SK-N-SH (cell line): ENCODE results near the gene PLIN4. TPM values are rescaled to one million over a fixed set of nuclear protein-coding genes. Genes with fewer than 3 reads are reported as not detected.

Source experiments
- CTCF ChIA-PET: fragments of 300-600, 350-600 bp; formaldehyde crosslinking; extraction: SDS; loops from one replicate; lab custom pipeline; 2021; lab: Yijun Ruan, JAX
- POLR2A ChIA-PET: fragments of 350-600 bp; sonication (Branson Sonifier 250); formaldehyde crosslinking; extraction: SDS; loops from one replicate; lab custom pipeline; 2020; ENCODE audit warnings: antibody characterized with exemption, inconsistent platforms; lab: Yijun Ruan, JAX
- DNase-seq: peaks from one replicate; pipeline ENCODE4 v3.0.0; 2012
- H2AFZ ChIP-seq: fragments of 200-600 bp; sonication (generic); 2 replicates; pipeline ENCODE4 v1.8.1; 2016; ENCODE audit warnings: antibody characterized with exemption, mild to moderate bottlenecking, low read depth
- H3F3A ChIP-seq: fragments of 200-600 bp; sonication (generic); replicated peaks from 2 replicates; pipeline ENCODE3; 2016; ENCODE audit warnings: antibody characterized with exemption, mild to moderate bottlenecking; ENCODE audit not compliant: insufficient read depth
- H3K27ac ChIP-seq, 2 experiments: fragments of 200-500 bp in 1 of 2; fragments of 200-600 bp in 1 of 2; sonication (Bioruptor generic) in 1 of 2; sonication (generic), shearing (Covaris generic) in 1 of 2; 2 replicates each; pipeline versions ENCODE4 v1.5.1 to v1.6.1; 2014 to 2016; ENCODE audit warnings: low read depth in 2 of 2, inconsistent platforms in 1 of 2, low read length in 1 of 2, mild to moderate bottlenecking in 1 of 2, mixed read lengths in 1 of 2
- H3K27me3 ChIP-seq: fragments of 200-600 bp; sonication (generic), shearing (Covaris generic); 2 replicates; pipeline ENCODE4 v1.6.1; 2016; ENCODE audit warnings: mixed run types; ENCODE audit not compliant: insufficient read depth
- H3K36me3 ChIP-seq, 2 experiments: fragments of 200-500 bp in 1 of 2; fragments of 200-600 bp in 1 of 2; sonication (Bioruptor generic) in 1 of 2; sonication (generic) in 1 of 2; replicated peaks in 1 of 2; 2 replicates each; pipeline versions ENCODE3 to v1.5.1; 2014 to 2016; ENCODE audit warnings: low read length in 1 of 2, mild to moderate bottlenecking in 1 of 2; ENCODE audit not compliant: insufficient read depth in 2 of 2, control insufficient read depth in 1 of 2
- H3K4me1 ChIP-seq, 2 experiments: fragments of 200-500 bp in 1 of 2; fragments of 200-600 bp in 1 of 2; sonication (Bioruptor generic) in 1 of 2; sonication (generic), shearing (Covaris generic) in 1 of 2; 2 replicates each; pipeline versions ENCODE4 v1.5.1 to v1.6.1; 2014 to 2016; ENCODE audit warnings: low read depth in 1 of 2, low read length in 1 of 2, mixed run types in 1 of 2; ENCODE audit not compliant: insufficient read depth in 2 of 2, control insufficient read depth in 1 of 2
- H3K4me2 ChIP-seq: fragments of 200-600 bp; sonication (generic), shearing (Covaris generic); 2 replicates; pipeline ENCODE4 v1.6.1; 2017; ENCODE audit warnings: mixed run types
- H3K4me3 ChIP-seq, 2 experiments: fragments of 200-500 bp in 1 of 2; fragments of 200-600 bp in 1 of 2; sonication (Bioruptor generic) in 1 of 2; sonication (generic), shearing (Covaris generic) in 1 of 2; 2 replicates each; pipeline versions ENCODE4 v1.5.1 to v1.8.1; 2014 to 2016; ENCODE audit warnings: low read depth in 2 of 2, inconsistent platforms in 1 of 2, low read length in 1 of 2, mild to moderate bottlenecking in 1 of 2, mixed read lengths in 1 of 2, moderate library complexity in 1 of 2
- H3K79me2 ChIP-seq: fragments of 200-600 bp; sonication (generic); 2 replicates; pipeline ENCODE4 v1.8.1; 2017; ENCODE audit warnings: mild to moderate bottlenecking; ENCODE audit not compliant: insufficient read depth
- H3K9ac ChIP-seq: fragments of 200-600 bp; sonication (generic); 2 replicates; pipeline ENCODE4 v1.6.1; 2017; ENCODE audit warnings: mixed run types
- H3K9me2 ChIP-seq: fragments of 200-600 bp; sonication (generic); 2 replicates; pipeline ENCODE4 v1.6.1; 2017; ENCODE audit warnings: mixed run types
- H3K9me3 ChIP-seq: fragments of 200-600 bp; sonication (generic); 2 replicates; pipeline ENCODE4 v1.6.1; 2017; ENCODE audit warnings: mixed run types, mild to moderate bottlenecking, moderate library complexity
- H4K20me1 ChIP-seq: fragments of 200-600 bp; sonication (generic); 2 replicates; pipeline ENCODE4 v1.6.1; 2017; ENCODE audit warnings: mild to moderate bottlenecking, mixed run types; ENCODE audit not compliant: insufficient read depth
- CTCF ChIP-seq: fragments of 200-600 bp; sonication (generic); IDR thresholded peaks from 2 replicates; pipeline ENCODE4 v1.6.1; 2017; ENCODE audit warnings: antibody characterized with exemption, mild to moderate bottlenecking, moderate library complexity
- EP300 ChIP-seq, 2 experiments: IDR thresholded peaks; 2 replicates each; pipeline versions ENCODE4 v1.4.0 to v1.6.1; 2012; ENCODE audit warnings: borderline replicate concordance in 1 of 2, low read depth in 1 of 2, low read length in 1 of 2
- FOSL2 ChIP-seq: IDR thresholded peaks from 2 replicates; pipeline ENCODE4 v1.4.0; 2012; ENCODE audit warnings: low read depth, mild to moderate bottlenecking, moderate library complexity, borderline replicate concordance
- FOXJ3 ChIP-seq: sonication (generic); formaldehyde crosslinking; IDR thresholded peaks from 2 replicates; pipeline ENCODE4 v1.5.1; 2020; ENCODE audit warnings: mild to moderate bottlenecking, missing genetic modification reagents
- FOXM1 ChIP-seq: IDR thresholded peaks from 2 replicates; pipeline ENCODE4 v1.4.0; 2012; ENCODE audit warnings: low read depth, mild to moderate bottlenecking
- GABPA ChIP-seq: IDR thresholded peaks from 2 replicates; pipeline ENCODE4 v1.4.0; 2012; ENCODE audit warnings: low read depth, mild to moderate bottlenecking
- GATA2 ChIP-seq: sonication (generic); formaldehyde crosslinking; IDR thresholded peaks from 2 replicates; pipeline ENCODE4 v1.5.0; 2020; ENCODE audit warnings: mild to moderate bottlenecking, missing genetic modification reagents
- JUND ChIP-seq: IDR thresholded peaks from 2 replicates; pipeline ENCODE4 v1.4.0; 2012
- MAX ChIP-seq: IDR thresholded peaks from 2 replicates; pipeline ENCODE4 v1.4.0; 2012; ENCODE audit warnings: low read depth
- MEF2A ChIP-seq: IDR thresholded peaks from 2 replicates; pipeline ENCODE4 v1.4.0; 2012; ENCODE audit warnings: low read depth, borderline replicate concordance
- NFIC ChIP-seq: IDR thresholded peaks from 2 replicates; pipeline ENCODE4 v1.4.0; 2012; ENCODE audit warnings: borderline replicate concordance
- PBX3 ChIP-seq: IDR thresholded peaks from 2 replicates; pipeline ENCODE4; 2012
- RFX5 ChIP-seq: IDR thresholded peaks from 2 replicates; pipeline ENCODE4 v1.6.1; 2012; ENCODE audit warnings: mild to moderate bottlenecking, improper control_type of control experiment, low read length
- RXRA ChIP-seq: IDR thresholded peaks from 2 replicates; pipeline ENCODE4 v1.4.0; 2012; ENCODE audit warnings: low read depth, mild to moderate bottlenecking, borderline replicate concordance
- SIN3A ChIP-seq: IDR thresholded peaks from 2 replicates; pipeline ENCODE4 v1.6.1; 2012; ENCODE audit warnings: low read depth, mild to moderate bottlenecking, low read length, moderate library complexity, borderline replicate concordance
- SMC3 ChIP-seq: IDR thresholded peaks from 2 replicates; pipeline ENCODE4 v1.6.1; 2012; ENCODE audit warnings: low read depth, low read length, improper control_type of control experiment
- TAF1 ChIP-seq: IDR thresholded peaks from 2 replicates; pipeline ENCODE4 v1.6.1; 2012; ENCODE audit warnings: low read depth, mild to moderate bottlenecking, low read length, moderate library complexity, borderline replicate concordance
- TCF12 ChIP-seq: IDR thresholded peaks from 2 replicates; pipeline ENCODE4 v1.4.0; 2012
- USF2 ChIP-seq: fragments of 150-350 bp; IDR thresholded peaks from 2 replicates; pipeline ENCODE4 v1.6.1; 2017; ENCODE audit warnings: antibody characterized with exemption, low read length, low read depth, borderline replicate concordance
- YY1 ChIP-seq: IDR thresholded peaks from 2 replicates; pipeline ENCODE4 v1.4.0; 2012; ENCODE audit warnings: low read depth, mild to moderate bottlenecking
- WGBS: methylation state at CpG from one replicate; pipeline ENCODE4 v1.1.6; 2017; ENCODE audit warnings: low lambda C conversion rate; 5-methylcytosine and 5-hydroxymethylcytosine counted together
- polyA plus RNA-seq, 3 experiments: library from polyadenylated mRNA; depleted of rRNA; stranded (reverse); fragments of >200 nt; gene quantifications; 2 replicates each; pipeline ENCODE4 v1.2.3, GENCODE V29; 2012
- TF ChIP-seq, protein P1 (sequence below): IDR thresholded peaks from 2 replicates; pipeline ENCODE4 v1.4.0; 2012; ENCODE audit warnings: low read depth, borderline replicate concordance
- TF ChIP-seq, protein P2 (sequence below): IDR thresholded peaks from 2 replicates; pipeline ENCODE4 v1.4.0; 2012; ENCODE audit warnings: low read depth, borderline replicate concordance

The PLIN4 gene
- polyA plus RNA-seq, 1 of the 3 experiments (the other 2 are of a cell fraction) = 0.07 TPM

GRCh38 chr19:4504297-4504701 is 14.0 kb downstream of the PLIN4 start (continued):
- TF ChIP-seq, protein P1, sequence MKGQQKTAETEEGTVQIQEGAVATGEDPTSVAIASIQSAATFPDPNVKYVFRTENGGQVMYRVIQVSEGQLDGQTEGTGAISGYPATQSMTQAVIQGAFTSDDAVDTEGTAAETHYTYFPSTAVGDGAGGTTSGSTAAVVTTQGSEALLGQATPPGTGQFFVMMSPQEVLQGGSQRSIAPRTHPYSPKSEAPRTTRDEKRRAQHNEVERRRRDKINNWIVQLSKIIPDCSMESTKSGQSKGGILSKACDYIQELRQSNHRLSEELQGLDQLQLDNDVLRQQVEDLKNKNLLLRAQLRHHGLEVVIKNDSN = no peak
- TF ChIP-seq FOXJ3 (CRISPR knock-in tag) = no peak
- TF ChIP-seq FOSL2 = no peak
- no peak for TF ChIP-seq RFX5
- TF ChIP-seq GABPA = no peak
- TF ChIP-seq TAF1 = no peak

DNA sequence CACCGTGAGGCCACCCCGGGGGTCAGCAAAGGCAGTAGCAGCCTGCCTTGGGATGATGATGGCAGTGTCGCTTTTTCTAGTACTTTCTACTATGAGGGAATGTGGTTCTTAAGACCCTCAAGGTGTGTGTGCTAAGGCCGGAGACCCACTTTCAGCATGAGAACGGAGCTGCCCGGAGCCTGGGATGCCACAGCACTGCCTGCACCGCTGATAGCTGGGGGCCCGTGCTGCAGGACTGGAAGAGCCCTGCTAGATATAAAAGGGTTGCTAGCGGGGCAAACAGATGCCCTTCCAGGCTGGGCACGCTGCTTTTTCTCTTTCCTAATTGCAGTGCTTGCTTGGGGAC is 14.5 kb downstream of the PLIN4 start:
- H3K9me2 ChIP-seq = no peaks in the 10 kb centered on the region
- no peaks in the 10 kb centered on the region for H3K27me3 ChIP-seq
- no peak overlapping the region for H3K9ac ChIP-seq
- H3K27ac ChIP-seq = no peak overlapping the region
- ChIA-PET CTCF (interaction anchor here (4.1 kb wide), 1 partner anchor 20 kb away, joined by 24 read pairs; no protein-coding TSS in a partner anchor), POLR2A (interaction anchor here (0.7 to 1.2 kb wide), 2 partner anchors 9 to 29 kb away, joined by 3 to 4 read pairs; no protein-coding TSS in a partner anchor)
- TF ChIP-seq SMC3 = no peak
- TF ChIP-seq CTCF = no peak
- TF ChIP-seq PBX3 = no peak
- TF ChIP-seq NFIC = no peak
- TF ChIP-seq MAX = no peak
- no peak for TF ChIP-seq USF2
- no peak for TF ChIP-seq TCF12
- TF ChIP-seq FOXM1 = no peak
- no peak for TF ChIP-seq JUND
- no peak for TF ChIP-seq FOXJ3 (CRISPR knock-in tag)
- TF ChIP-seq TAF1 = no peak
- no peak for TF ChIP-seq RFX5
- no peak for TF ChIP-seq GATA2 (CRISPR knock-in tag)
- TF ChIP-seq, protein P2, sequence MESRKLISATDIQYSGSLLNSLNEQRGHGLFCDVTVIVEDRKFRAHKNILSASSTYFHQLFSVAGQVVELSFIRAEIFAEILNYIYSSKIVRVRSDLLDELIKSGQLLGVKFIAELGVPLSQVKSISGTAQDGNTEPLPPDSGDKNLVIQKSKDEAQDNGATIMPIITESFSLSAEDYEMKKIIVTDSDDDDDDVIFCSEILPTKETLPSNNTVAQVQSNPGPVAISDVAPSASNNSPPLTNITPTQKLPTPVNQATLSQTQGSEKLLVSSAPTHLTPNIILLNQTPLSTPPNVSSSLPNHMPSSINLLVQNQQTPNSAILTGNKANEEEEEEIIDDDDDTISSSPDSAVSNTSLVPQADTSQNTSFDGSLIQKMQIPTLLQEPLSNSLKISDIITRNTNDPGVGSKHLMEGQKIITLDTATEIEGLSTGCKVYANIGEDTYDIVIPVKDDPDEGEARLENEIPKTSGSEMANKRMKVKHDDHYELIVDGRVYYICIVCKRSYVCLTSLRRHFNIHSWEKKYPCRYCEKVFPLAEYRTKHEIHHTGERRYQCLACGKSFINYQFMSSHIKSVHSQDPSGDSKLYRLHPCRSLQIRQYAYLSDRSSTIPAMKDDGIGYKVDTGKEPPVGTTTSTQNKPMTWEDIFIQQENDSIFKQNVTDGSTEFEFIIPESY = no peak
- TF ChIP-seq YY1 = no peak
- no peak for TF ChIP-seq SIN3A
- no peak for TF ChIP-seq MEF2A
- TF ChIP-seq EP300 (IDR thresholded peaks at IDR 0.05; ENCODE audit: borderline replicate concordance in 1 of 2, low read depth in 1 of 2, low read length in 1 of 2) = no peak
- no peak for TF ChIP-seq RXRA
- no peaks in the 10 kb centered on the region for H3K9me3 ChIP-seq
- H4K20me1 ChIP-seq = no peaks in the 10 kb centered on the region
- H3K79me2 ChIP-seq = no peaks in the 10 kb centered on the region
- H3K36me3 ChIP-seq = peaks cover 0 to 39% of the 10 kb centered on the region in 2 experiments
- H2AFZ ChIP-seq = no peak overlapping the region
- no peak for DNase-seq
- H3K4me2 ChIP-seq = no peak overlapping the region
- peaks cover 3% of the 10 kb centered on the region for H3F3A ChIP-seq
- H3K4me1 ChIP-seq = 0 out of 4 replicates have a peak, but pooled peaks cover 0 to 7% of the 10 kb centered on the region in 2 experiments
- no peak overlapping the region for H3K4me3 ChIP-seq
- 100% methylated on average over 2 of the region's 10 CpGs for WGBS
